Retinal pigment epithelial cell (primary cell): ENCODE results near the gene MARCHF2.
"Not testable (repeated sequence)": the region's sequence is repeated elsewhere in the genome, so short reads cannot be mapped to it uniquely, and the experiment has no call there.

Source experiments
- DNase-seq: peaks from one replicate; pipeline ENCODE4 v3.0.0-alpha.2; 2010; ENCODE audit warnings: low read depth
- H3K4me3 ChIP-seq: 2 replicates; pipeline ENCODE4 v1.5.1; 2011; ENCODE audit warnings: mild to moderate bottlenecking, low read length, control low read depth, moderate library complexity
- CTCF ChIP-seq: conservative IDR thresholded peaks from 2 replicates; pipeline ENCODE4 v1.5.1; 2011; ENCODE audit warnings: low read depth, low read length, control low read depth, inconsistent platforms

Gene MARCHF2

GRCh38 chr19:8371011-8371804, 41.9 kb upstream of the MARCHF2 start:
- DNase-seq = no peak
- TF ChIP-seq CTCF = no peak
- no peak overlapping the region for H3K4me3 ChIP-seq

DNA sequence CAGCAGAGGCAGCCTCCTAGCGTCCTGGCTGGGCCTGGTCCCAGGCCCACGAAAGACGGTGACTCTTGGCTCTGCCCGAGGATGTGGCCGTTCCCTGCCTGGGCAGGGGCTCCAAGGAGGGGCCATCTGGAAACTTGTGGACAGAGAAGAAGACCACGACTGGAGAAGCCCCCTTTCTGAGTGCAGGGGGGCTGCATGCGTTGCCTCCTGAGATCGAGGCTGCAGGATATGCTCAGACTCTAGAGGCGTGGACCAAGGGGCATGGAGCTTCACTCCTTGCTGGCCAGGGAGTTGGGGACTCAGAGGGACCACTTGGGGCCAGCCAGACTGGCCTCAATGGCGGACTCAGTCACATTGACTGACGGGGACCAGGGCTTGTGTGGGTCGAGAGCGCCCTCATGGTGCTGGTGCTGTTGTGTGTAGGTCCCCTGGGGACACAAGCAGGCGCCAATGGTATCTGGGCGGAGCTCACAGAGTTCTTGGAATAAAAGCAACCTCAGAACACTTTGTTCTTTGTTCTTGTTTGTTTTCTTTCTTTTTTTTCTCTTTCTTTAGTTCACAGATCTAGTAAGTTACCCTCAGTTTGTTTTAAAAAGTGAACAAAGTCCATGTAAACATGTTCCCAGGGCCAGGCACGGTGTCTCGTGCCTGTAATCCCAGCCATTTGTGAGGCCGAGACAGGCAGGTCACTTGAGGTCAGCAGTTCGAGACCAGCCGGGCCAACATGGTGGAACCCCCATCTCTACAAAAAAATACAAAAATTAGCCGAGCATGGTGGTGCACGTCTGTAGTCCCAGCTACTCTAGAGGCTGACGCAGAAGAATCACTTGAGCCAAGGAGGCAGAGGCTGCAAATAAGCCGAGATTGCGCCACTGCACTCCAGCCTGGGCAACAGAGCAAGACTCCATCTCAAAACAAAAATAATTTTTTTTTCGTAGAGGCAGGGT, 39.0 kb upstream of the MARCHF2 start:
- H3K4me3 ChIP-seq = no peak overlapping the region
- no peak for DNase-seq
- no peak for TF ChIP-seq CTCF

- H3K4me3 ChIP-seq, DNase-seq: not testable (repeated sequence)
Observed at GRCh38 chr19:8375766-8376165, 37.3 kb upstream of the MARCHF2 start.

GRCh38 chr19:8376373-8376974, 36.6 kb upstream of the MARCHF2 start:
- not testable (repeated sequence) for H3K4me3 ChIP-seq

GRCh38 chr19:8377598-8377997, 35.5 kb upstream of the MARCHF2 start:
- TF ChIP-seq CTCF = no peak
- no peak overlapping the region for H3K4me3 ChIP-seq
- no peak for DNase-seq

More at GRCh38 chr19:8376373-8376974, 36.6 kb upstream of the MARCHF2 start:
- not testable (repeated sequence) for DNase-seq

- DNase-seq, H3K4me3 ChIP-seq: not testable (repeated sequence)
Observed at GRCh38 chr19:8379156-8379891, 33.8 kb upstream of the MARCHF2 start.

- H3K4me3 ChIP-seq, DNase-seq: not testable (repeated sequence)
Observed at GRCh38 chr19:8384569-8384968, 28.5 kb upstream of the MARCHF2 start.

- DNase-seq, H3K4me3 ChIP-seq: not testable (repeated sequence)
Observed at GRCh38 chr19:8385103-8385502, 28.0 kb upstream of the MARCHF2 start.

DNA sequence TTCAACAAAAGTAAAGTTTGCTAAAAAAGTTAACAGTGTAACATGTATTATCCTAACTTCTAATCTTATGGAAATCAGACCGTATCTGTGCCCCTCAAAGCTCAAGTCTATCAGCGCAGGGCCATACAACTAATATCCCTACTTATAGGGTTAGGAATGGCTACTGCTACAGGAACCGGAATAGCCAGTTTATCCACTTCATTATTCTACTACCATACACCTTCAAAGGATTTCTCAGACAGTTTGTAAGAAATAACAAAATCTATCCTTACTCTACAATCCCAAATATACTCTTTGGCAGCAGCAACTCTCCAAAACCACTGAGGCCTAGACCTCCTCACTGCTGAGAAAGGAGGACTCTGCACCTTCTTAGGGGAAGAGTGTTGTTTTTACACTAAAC, 27.5 kb upstream of the MARCHF2 start:
- DNase-seq, H3K4me3 ChIP-seq: not testable (repeated sequence)

GRCh38 chr19:8386419-8386818, 26.7 kb upstream of the MARCHF2 start:
- H3K4me3 ChIP-seq = not testable (repeated sequence)

More at GRCh38 chr19:8386419-8386818, 26.7 kb upstream of the MARCHF2 start:
- DNase-seq = not testable (repeated sequence)
